GM19025 (cell line): ENCODE measurements around the gene EXOSC6.
"Not testable (repeated sequence)": the region's sequence is repeated elsewhere in the genome, so short reads cannot be mapped to it uniquely, and the experiment has no call there.

Source experiments
- ATAC-seq: cut with Tn5 transposase; IDR thresholded peaks from one replicate; pipeline ENCODE4 v1.9.1; 2021; ENCODE audit warnings: mild to moderate bottlenecking, low read depth, moderate library complexity; ENCODE audit not compliant: unreplicated experiment

Gene EXOSC6

DNA sequence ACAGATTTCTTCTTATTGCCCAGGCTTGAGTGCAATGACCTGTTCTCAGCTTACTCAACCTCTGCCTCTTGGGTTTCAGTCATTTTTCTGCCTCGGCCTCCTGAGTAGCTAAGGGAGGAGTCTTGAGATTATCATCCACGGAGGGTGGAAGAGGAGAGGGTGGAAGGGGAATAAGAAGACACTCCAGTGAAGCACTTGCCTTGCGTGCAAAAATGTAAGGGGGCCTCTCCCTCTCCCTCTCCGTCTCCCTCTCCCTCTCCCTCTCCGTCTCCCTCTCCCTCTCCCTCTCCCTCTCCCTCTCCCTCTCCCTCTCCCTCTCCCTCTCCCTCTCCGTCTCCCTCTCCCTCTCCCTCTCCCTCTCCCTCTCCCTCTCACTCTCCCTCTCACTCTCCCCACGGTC lies 48.2 kb downstream of the EXOSC6 start:
- ATAC-seq, result not testable (repeated sequence)

DNA sequence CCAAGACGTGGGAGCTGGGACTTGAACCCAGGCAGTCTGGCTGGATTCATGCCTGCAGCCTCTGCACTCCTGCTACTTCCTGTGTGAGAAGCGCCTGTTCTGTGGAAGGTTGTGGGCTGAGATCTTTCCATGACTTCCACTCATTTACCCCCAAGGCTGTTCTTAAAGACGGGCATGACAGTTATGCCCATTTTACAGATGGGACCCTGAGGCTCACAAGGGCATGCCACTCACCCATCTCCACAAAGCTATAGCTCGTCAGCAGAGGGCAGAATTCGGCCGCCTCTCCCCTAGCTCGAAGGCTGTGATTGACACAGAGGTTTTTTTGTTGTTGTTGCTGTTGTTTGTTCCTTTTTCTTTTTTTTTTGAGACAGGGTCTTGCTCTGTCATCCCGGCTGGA lies 51.7 kb downstream of the EXOSC6 start:
- not testable (repeated sequence) for ATAC-seq

DNA sequence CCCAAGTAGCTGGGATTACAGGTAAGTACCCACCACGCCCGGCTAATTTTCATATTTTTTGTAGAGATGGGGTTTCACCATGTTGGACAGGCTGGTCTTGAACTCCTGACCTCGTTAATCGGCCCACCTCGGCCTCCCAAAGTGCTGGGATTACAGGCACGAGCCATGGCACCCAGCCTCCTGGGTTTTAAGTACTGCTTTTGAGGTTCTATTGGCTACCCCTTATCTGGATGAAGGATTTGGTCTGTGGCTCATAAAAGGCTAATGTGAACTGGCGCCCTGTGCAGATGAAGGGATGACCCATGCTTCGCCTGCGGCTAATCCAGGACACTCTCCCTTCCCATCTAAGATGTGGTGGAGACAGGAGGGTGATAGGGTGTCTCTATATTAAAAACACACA lies 52.6 kb downstream of the EXOSC6 start:
- not testable (repeated sequence) for ATAC-seq

DNA sequence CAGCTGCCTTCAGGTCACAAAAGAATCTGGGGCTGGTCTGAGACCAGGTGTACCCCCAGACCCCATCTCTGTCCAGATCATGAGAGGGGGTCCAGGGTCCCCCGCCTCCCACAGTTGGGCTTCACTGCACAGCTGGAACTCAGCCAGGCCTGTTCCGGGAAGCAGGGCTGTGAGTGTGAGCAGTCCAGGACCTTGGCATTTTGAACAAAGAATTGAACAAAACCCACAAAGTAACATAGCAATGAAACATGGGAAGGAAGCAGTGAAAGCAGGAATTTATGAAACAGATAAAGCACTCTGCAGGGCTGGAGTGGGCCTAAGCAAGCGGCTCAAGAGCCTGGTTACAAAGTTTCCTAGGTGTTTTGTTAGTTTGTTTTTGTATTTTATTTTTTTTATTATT lies 53.1 kb downstream of the EXOSC6 start:
- not testable (repeated sequence) for ATAC-seq

DNA sequence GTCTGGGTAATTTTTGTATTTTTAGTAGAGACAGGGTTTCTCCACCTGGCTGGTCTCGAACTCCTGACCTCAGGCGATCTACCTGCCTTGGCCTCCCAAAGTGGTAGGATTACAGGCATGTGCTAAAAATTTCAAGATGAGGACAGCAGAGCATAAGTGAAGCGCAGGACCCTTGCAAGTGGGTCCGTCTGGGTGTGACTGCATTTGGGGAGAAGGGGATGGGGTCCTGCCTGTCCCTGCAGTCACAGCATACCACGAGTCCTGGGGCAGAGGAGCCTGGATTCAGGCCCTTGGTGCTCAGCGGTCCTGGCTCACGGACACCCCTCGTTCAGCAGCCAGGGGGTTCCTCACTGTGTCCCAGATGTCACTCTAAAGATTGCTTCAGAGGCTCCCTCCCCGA lies 53.5 kb downstream of the EXOSC6 start:
- not testable (repeated sequence) for ATAC-seq

DNA sequence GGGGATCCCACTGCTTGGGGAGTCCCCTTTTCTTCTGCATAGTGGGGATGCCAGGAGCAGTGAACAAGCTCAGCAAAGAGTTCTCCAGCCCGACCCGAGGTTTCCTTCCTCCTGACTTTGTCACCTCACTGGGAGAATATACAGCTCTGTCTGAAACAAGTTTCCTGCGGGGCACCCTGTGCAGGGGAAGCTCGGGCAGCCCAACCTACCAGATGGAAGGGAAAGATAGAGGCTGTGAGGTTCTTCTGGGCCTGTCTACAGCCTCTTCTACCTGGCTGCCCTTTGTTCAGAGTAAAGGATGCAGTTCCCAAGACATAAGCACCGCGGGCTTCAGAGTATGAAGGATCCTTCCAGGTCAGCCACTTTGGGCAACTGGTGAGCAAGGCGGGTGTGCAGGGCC lies 54.1 kb downstream of the EXOSC6 start:
- not testable (repeated sequence) for ATAC-seq
